Measurements from ENCODE around the gene CBLC. TPM values are rescaled to one million over a fixed set of nuclear protein-coding genes. Genes with fewer than 3 reads are reported as not detected.
"Not testable (repeated sequence)": the region's sequence is repeated elsewhere in the genome, so short reads cannot be mapped to it uniquely, and the experiment has no call there.

The CBLC gene
- total RNA-seq, 8 experiments from 2014 or later = not detected

GRCh38 chr19:44779150-44779549 lies 1.5 kb downstream of the CBLC start:
- ATAC-seq (replicated peaks in 6 of 8) = no peak
- Histone ChIP-seq H3K27ac (no peak overlapping the region), H3K4me3 (no peak overlapping the region), H3K4me1 (replicated peaks in 1 of 2) (no peaks in the 10 kb centered on the region)
- in situ Hi-C loops (cut with MboI; ENCODE audit: low pct_unique_long_range_greater_than_20kb in 2 of 9, low sequenced_read_pairs in 9 of 9, unreplicated experiment in 9 of 9) = loop anchor here in 1 of 9 experiments (25.0 kb wide), 1 partner anchor 217 kb away; no protein-coding TSS in a partner anchor
- 89% methylated on average over 2 of the region's 2 CpGs; no CpG with 5 or more reads in 9 of the 10 experiments for WGBS, 10 experiments

- no CpG with 5 or more reads among the region's 2 CpGs for WGBS, 10 experiments
- in situ Hi-C loops (cut with MboI; ENCODE audit: low pct_unique_long_range_greater_than_20kb in 2 of 9, low sequenced_read_pairs in 9 of 9, unreplicated experiment in 9 of 9) = loop anchor here in 1 of 9 experiments (10.0 to 25.0 kb wide), 2 partner anchors 53 to 219 kb away; no protein-coding TSS in a partner anchor
- H3K4me1 ChIP-seq (replicated peaks in 1 of 2); H3K4me3 ChIP-seq; H3K27ac ChIP-seq; ATAC-seq (replicated peaks in 6 of 8): not testable (repeated sequence)
Measured at GRCh38 chr19:44781694-44782093, 4.0 kb downstream of the CBLC start.

- WGBS, 10 experiments = 63 to 100% (median 80%) methylated on average over 1 to 4 of the region's 5 CpGs; no CpG with 5 or more reads in 3 of the 10 experiments
- H3K4me3 ChIP-seq = no peak overlapping the region
- no peak for ATAC-seq (replicated peaks in 6 of 8)
- in situ Hi-C loops (cut with MboI; ENCODE audit: low pct_unique_long_range_greater_than_20kb in 2 of 9, low sequenced_read_pairs in 9 of 9, unreplicated experiment in 9 of 9) = loop anchor here in 1 of 9 experiments (10.0 to 25.0 kb wide), 2 partner anchors 52 to 220 kb away; no protein-coding TSS in a partner anchor
- no peaks in the 10 kb centered on the region for H3K4me1 ChIP-seq (replicated peaks in 1 of 2)
- H3K27ac ChIP-seq = no peak overlapping the region
Measured at GRCh38 chr19:44782729-44783128, 5.0 kb downstream of the CBLC start.

GRCh38 chr19:44783545-44783944 lies 5.9 kb downstream of the CBLC start:
- Histone ChIP-seq H3K4me3 (no peak overlapping the region), H3K27ac (no peak overlapping the region), H3K4me1 (replicated peaks in 1 of 2) (no peaks in the 10 kb centered on the region)
- 88 to 100% (median 90%) methylated on average over 1 to 4 of the region's 4 CpGs; no CpG with 5 or more reads in 4 of the 10 experiments for WGBS, 10 experiments
- in situ Hi-C loops (cut with MboI; ENCODE audit: low pct_unique_long_range_greater_than_20kb in 2 of 9, low sequenced_read_pairs in 9 of 9, unreplicated experiment in 9 of 9) = loop anchor here in 1 of 9 experiments (10.0 to 25.0 kb wide), 2 partner anchors 51 to 221 kb away; no protein-coding TSS in a partner anchor
- ATAC-seq (replicated peaks in 6 of 8) = no peak

- H3K27ac ChIP-seq = no peak overlapping the region
- H3K4me1 ChIP-seq (replicated peaks in 1 of 2) = no peaks in the 10 kb centered on the region
- in situ Hi-C loops (cut with MboI; ENCODE audit: low pct_unique_long_range_greater_than_20kb in 2 of 9, low sequenced_read_pairs in 9 of 9, unreplicated experiment in 9 of 9) = loop anchor here in 1 of 9 experiments (10.0 to 25.0 kb wide), 2 partner anchors 50 to 223 kb away; no protein-coding TSS in a partner anchor
- 30 to 100% (median 72%) methylated on average over 1 to 3 of the region's 3 CpGs; no CpG with 5 or more reads in 4 of the 10 experiments for WGBS, 10 experiments
- no peak for ATAC-seq (replicated peaks in 6 of 8)
- H3K4me3 ChIP-seq = no peak overlapping the region
Measured at GRCh38 chr19:44785271-44785670, 7.6 kb downstream of the CBLC start.

GRCh38 chr19:44785993-44786392 lies 8.3 kb downstream of the CBLC start:
- WGBS, 10 experiments = 92 to 100% (median 97%) methylated on average over 3 to 10 of the region's 15 CpGs; no CpG with 5 or more reads in 3 of the 10 experiments

GRCh38 chr19:44788971-44789370 lies 11.3 kb downstream of the CBLC start:
- H3K4me1 ChIP-seq (replicated peaks in 1 of 2) = no peaks in the 10 kb centered on the region
- H3K4me3 ChIP-seq = no peak overlapping the region
- no peak for ATAC-seq (replicated peaks in 6 of 8)
- no peak overlapping the region for H3K27ac ChIP-seq
- WGBS, 10 experiments = 0 to 100% (median 91%) methylated on average over 1 to 3 of the region's 6 CpGs; no CpG with 5 or more reads in 4 of the 10 experiments
- in situ Hi-C loops (cut with MboI; ENCODE audit: low pct_unique_long_range_greater_than_20kb in 2 of 9, low sequenced_read_pairs in 9 of 9, unreplicated experiment in 9 of 9) = loop anchor here in 1 of 9 experiments (10.0 to 25.0 kb wide), 2 partner anchors 46 to 227 kb away; no protein-coding TSS in a partner anchor

More at GRCh38 chr19:44785993-44786392, 8.3 kb downstream of the CBLC start:
- Histone ChIP-seq H3K4me1 (replicated peaks in 1 of 2) (no peaks in the 10 kb centered on the region), H3K4me3 (no peak overlapping the region), H3K27ac (no peak overlapping the region)
- in situ Hi-C loops (cut with MboI; ENCODE audit: low pct_unique_long_range_greater_than_20kb in 2 of 9, low sequenced_read_pairs in 9 of 9, unreplicated experiment in 9 of 9) = loop anchor here in 1 of 9 experiments (10.0 to 25.0 kb wide), 2 partner anchors 49 to 224 kb away; no protein-coding TSS in a partner anchor
- no peak for ATAC-seq (replicated peaks in 6 of 8)

GRCh38 chr19:44789943-44790483 lies 12.3 kb downstream of the CBLC start:
- no peak overlapping the region for H3K4me3 ChIP-seq
- ATAC-seq (replicated peaks in 6 of 8) = no peak
- WGBS, 10 experiments = 35 to 100% (median 81%) methylated on average over 2 to 10 of the region's 13 CpGs; no CpG with 5 or more reads in 5 of the 10 experiments
- no peaks in the 10 kb centered on the region for H3K4me1 ChIP-seq (replicated peaks in 1 of 2)
- H3K27ac ChIP-seq = no peak overlapping the region
- in situ Hi-C loops (cut with MboI; ENCODE audit: low pct_unique_long_range_greater_than_20kb in 2 of 9, low sequenced_read_pairs in 9 of 9, unreplicated experiment in 9 of 9) = loop anchor here in 2 of 9 experiments (10.0 to 25.0 kb wide), 3 partner anchors 45 to 228 kb away; partner anchors contain the start of gene NECTIN2 (in 1 of the 2)

GRCh38 chr19:44792281-44792680 lies 14.6 kb downstream of the CBLC start:
- no peaks in the 10 kb centered on the region for H3K4me1 ChIP-seq (replicated peaks in 1 of 2)
- no peak overlapping the region for H3K27ac ChIP-seq
- no peak overlapping the region for H3K4me3 ChIP-seq
- WGBS, 10 experiments = 40 to 80% methylated on average over 1 of the region's 9 CpGs; no CpG with 5 or more reads in 8 of the 10 experiments
- no peak for ATAC-seq (replicated peaks in 6 of 8)
- in situ Hi-C loops (cut with MboI; ENCODE audit: low pct_unique_long_range_greater_than_20kb in 2 of 9, low sequenced_read_pairs in 9 of 9, unreplicated experiment in 9 of 9) = loop anchor here in 2 of 9 experiments (10.0 to 25.0 kb wide), 2 partner anchors 53 to 230 kb away; partner anchors contain the start of gene NECTIN2 (in 1 of the 2)

- no peak overlapping the region for H3K27ac ChIP-seq
- no peaks in the 10 kb centered on the region for H3K4me1 ChIP-seq (replicated peaks in 1 of 2)
- no peak for ATAC-seq (replicated peaks in 6 of 8)
- in situ Hi-C loops (cut with MboI; ENCODE audit: low pct_unique_long_range_greater_than_20kb in 2 of 9, low sequenced_read_pairs in 9 of 9, unreplicated experiment in 9 of 9) = loop anchor here in 2 of 9 experiments (10.0 to 25.0 kb wide), 2 partner anchors 50 to 232 kb away; partner anchors contain the start of gene NECTIN2 (in 1 of the 2)
- 100% methylated on average over 1 to 2 of the region's 4 CpGs; no CpG with 5 or more reads in 5 of the 10 experiments for WGBS, 10 experiments
- H3K4me3 ChIP-seq = no peak overlapping the region
Measured at GRCh38 chr19:44794610-44795009, 16.9 kb downstream of the CBLC start.

GRCh38 chr19:44795398-44795987 lies 17.8 kb downstream of the CBLC start:
- no peak for ATAC-seq (replicated peaks in 6 of 8)
- Histone ChIP-seq H3K27ac (no peak overlapping the region), H3K4me3 (no peak overlapping the region), H3K4me1 (replicated peaks in 1 of 2) (no peaks in the 10 kb centered on the region)
- 77 to 100% (median 92%) methylated on average over 4 to 13 of the region's 13 CpGs; no CpG with 5 or more reads in 1 of the 10 experiments for WGBS, 10 experiments
- in situ Hi-C loops (cut with MboI; ENCODE audit: low pct_unique_long_range_greater_than_20kb in 2 of 9, low sequenced_read_pairs in 9 of 9, unreplicated experiment in 9 of 9) = loop anchor here in 2 of 9 experiments (10.0 to 25.0 kb wide), 2 partner anchors 49 to 233 kb away; partner anchors contain the start of gene NECTIN2 (in 1 of the 2)

GRCh38 chr19:44796701-44797115 lies 19.0 kb downstream of the CBLC start:
- Histone ChIP-seq H3K4me3 (no peak overlapping the region), H3K4me1 (replicated peaks in 1 of 2) (no peaks in the 10 kb centered on the region), H3K27ac (no peak overlapping the region)
- peak in 1 of 8 experiments; percentile 58 for ATAC-seq (replicated peaks in 6 of 8)
- 17 to 60% methylated on average over 1 to 2 of the region's 12 CpGs; no CpG with 5 or more reads in 8 of the 10 experiments for WGBS, 10 experiments
- in situ Hi-C loops (cut with MboI; ENCODE audit: low pct_unique_long_range_greater_than_20kb in 2 of 9, low sequenced_read_pairs in 9 of 9, unreplicated experiment in 9 of 9) = loop anchor here in 2 of 9 experiments (10.0 to 25.0 kb wide), 2 partner anchors 48 to 234 kb away; partner anchors contain the start of gene NECTIN2 (in 1 of the 2)
